ENCODE measurements around the gene UNC5A.

UNC5A gene

DNA sequence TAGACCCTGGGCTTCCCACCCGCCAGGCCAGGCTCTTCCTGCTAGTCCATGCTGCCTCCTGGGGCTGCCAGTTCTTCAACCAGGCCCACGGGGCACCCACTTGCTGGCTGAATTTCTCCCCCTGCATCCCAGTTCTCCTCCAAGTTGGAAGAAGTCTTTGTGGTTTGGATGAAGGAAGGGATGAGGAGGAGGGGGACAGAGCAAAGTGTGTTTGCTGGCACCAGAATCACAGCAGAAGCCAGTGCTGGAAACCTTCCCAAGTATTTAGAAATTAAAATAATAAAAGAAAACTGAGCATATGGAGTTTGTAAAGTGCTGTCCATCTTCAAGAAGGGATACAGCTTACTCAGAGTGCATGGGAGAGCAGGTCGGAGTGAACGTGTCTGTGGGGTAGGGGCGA lies 19.4 kb upstream of the UNC5A start:
- no peak for DNase-seq (ENCODE audit: low read depth)
- H3K4me3 ChIP-seq (ENCODE audit: low read length) = no peak overlapping the region
- TF ChIP-seq, protein P1, sequence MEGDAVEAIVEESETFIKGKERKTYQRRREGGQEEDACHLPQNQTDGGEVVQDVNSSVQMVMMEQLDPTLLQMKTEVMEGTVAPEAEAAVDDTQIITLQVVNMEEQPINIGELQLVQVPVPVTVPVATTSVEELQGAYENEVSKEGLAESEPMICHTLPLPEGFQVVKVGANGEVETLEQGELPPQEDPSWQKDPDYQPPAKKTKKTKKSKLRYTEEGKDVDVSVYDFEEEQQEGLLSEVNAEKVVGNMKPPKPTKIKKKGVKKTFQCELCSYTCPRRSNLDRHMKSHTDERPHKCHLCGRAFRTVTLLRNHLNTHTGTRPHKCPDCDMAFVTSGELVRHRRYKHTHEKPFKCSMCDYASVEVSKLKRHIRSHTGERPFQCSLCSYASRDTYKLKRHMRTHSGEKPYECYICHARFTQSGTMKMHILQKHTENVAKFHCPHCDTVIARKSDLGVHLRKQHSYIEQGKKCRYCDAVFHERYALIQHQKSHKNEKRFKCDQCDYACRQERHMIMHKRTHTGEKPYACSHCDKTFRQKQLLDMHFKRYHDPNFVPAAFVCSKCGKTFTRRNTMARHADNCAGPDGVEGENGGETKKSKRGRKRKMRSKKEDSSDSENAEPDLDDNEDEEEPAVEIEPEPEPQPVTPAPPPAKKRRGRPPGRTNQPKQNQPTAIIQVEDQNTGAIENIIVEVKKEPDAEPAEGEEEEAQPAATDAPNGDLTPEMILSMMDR (conservative IDR thresholded peaks at IDR 0.05; ENCODE audit: low read depth, low read length) = no peak

DNA sequence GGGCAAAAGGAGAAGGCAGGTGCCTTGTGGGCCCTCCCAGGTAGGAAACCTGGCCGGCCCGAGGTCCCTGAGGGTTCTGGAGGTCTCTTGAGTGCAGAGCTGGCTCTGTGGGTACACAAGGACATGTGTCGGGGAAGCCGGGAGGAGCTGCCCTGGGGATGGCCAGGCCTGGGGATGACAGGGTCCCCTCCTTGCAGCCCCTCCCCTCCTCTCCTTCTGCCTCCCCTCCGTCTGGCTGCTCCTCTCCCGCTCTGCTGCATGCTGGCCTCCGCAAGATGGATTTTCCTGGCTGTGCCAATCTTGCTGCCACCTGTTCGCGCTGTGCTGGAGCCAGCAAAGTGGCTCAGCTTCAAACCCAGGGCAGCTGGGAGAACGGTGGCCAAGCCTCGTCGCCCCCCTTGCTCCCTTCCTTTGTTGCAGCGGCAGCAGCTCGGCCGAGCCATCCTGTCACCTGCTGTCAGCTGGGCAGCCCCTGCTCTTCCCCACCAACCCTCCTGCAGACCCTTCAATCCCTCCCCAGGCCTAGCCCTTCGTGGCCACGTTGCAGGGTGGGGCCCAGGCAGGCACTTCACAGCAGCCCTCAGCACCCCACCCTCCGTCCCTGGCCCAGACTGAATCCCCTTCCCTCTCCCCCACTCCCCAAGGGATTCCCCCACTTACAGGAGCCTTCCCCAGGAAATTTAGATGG lies 17.6 kb upstream of the UNC5A start:
- no peak overlapping the region for H3K4me3 ChIP-seq (ENCODE audit: low read length)
- DNase-seq (ENCODE audit: low read depth) = no peak
- TF ChIP-seq, protein P1 (conservative IDR thresholded peaks at IDR 0.05; ENCODE audit: low read depth, low read length) = no peak

DNA sequence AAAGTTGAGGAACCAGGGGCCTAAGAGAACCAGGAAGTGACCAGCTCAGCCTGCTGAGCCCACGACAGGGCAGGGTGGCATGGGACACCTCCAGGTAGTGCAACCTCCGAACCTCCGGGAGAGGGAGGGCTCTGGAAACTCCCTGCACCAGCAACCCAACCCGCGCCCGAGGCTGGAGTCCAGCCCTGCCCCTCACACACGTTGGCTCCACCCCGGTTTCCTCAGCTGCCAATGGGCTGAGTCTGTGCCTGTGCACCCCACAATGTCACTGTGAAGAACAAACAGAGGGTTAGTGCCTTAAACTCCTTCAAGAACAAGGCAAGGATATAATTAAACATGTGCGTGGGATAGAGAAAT lies 17.0 kb upstream of the UNC5A start:
- no peak for DNase-seq (ENCODE audit: low read depth)
- H3K4me3 ChIP-seq (ENCODE audit: low read length) = no peak overlapping the region
- TF ChIP-seq, protein P1 (conservative IDR thresholded peaks at IDR 0.05; ENCODE audit: low read depth, low read length) = no peak

DNA sequence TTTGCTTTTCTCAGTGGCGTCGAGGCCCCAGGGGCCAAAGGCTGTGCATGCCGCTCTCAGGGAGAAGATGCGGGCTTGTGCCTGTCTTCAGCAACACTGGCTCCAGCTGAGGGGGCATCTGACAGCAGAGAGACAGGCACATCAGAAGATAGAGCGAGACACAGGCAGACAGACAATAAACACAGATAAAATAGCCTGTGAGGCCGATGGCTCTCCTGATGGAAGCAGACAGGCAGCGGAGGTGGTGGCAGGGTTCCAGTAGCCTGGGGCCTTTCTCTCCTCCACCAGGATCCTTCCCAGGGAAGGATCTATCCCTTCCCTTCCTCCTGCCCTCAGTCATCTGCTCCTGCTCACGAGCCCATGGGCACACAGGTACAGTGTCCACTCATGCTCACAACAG lies 16.6 kb upstream of the UNC5A start:
- no peak for DNase-seq (ENCODE audit: low read depth)
- TF ChIP-seq, protein P1 (conservative IDR thresholded peaks at IDR 0.05; ENCODE audit: low read depth, low read length) = no peak
- H3K4me3 ChIP-seq (ENCODE audit: low read length) = no peak overlapping the region

DNA sequence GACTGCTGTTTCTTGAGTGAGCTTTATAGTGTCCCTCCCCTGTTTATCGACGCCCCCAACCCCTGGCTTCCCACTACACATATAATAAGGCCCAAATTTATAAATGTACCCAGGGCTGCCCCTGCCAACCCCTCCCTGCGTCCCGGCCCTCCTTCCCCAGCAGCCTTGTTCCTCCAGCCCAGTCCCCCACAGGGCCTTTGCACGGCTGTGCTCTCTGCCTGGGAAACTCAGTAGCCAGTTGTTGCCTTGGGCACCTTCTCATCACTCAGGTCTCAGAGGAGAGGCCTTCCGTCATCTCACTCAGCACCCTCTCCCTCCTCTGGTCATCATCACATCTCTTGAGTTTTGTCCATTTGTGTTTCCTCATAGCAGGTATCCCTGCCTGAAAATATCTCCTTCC lies 15.8 kb upstream of the UNC5A start:
- TF ChIP-seq, protein P1 (conservative IDR thresholded peaks at IDR 0.05; ENCODE audit: low read depth, low read length) = no peak
- no peak overlapping the region for H3K4me3 ChIP-seq (ENCODE audit: low read length)
- DNase-seq (ENCODE audit: low read depth) = no peak

DNA sequence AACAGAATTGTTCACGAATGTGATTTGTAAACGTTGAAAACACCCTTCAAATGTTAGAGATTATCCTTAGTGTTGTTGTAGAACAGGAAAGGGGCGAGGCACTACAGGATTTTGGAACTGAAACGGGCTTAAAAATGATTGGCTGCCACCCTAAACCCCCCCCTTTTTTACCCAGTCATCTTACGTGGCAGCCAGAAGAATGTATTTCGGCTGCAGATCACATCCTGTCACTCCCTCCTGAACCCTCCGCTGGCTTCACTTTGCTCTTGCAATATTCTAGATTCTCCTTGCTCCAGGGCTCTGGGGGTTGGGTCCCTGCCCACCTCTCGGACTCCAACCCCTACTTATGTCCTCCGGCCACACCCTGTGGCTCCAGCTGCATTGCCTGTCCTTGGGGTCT lies 13.9 kb upstream of the UNC5A start:
- H3K4me3 ChIP-seq (ENCODE audit: low read length) = no peak overlapping the region
- TF ChIP-seq, protein P1 (conservative IDR thresholded peaks at IDR 0.05; ENCODE audit: low read depth, low read length) = no peak
- no peak for DNase-seq (ENCODE audit: low read depth)

DNA sequence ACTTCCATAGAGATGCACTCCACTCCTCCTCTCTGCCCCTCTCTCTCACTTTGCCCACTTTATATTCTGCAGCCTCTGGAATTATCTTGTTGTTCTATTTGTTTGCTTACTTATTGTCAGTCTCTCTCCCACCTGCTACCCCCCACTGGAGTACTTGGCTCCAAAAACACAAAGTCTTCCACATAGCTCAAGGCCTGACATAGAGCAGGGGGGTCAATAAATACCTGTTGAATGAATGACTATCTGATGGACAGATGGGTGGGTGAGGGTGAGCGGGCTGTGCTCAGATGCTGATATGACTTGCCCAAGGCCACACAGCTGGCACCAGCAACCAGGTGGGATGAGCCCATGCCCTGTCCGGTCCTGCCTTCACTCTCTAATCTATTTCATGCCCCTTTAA lies 13.4 kb upstream of the UNC5A start:
- DNase-seq (ENCODE audit: low read depth) = no peak
- H3K4me3 ChIP-seq (ENCODE audit: low read length) = no peak overlapping the region
- TF ChIP-seq, protein P1 (conservative IDR thresholded peaks at IDR 0.05; ENCODE audit: low read depth, low read length) = no peak
